Naive thymus-derived CD4-positive, alpha-beta T cell (primary cell): ENCODE data around the gene RWDD2A. TPM values are rescaled to one million over a fixed set of nuclear protein-coding genes. Genes with fewer than 3 reads are reported as not detected.
A peak's percentile ranks its signal among the peaks of the same experiment; 100 is the strongest.

ENCODE experiments used
- ATAC-seq: fragments of 150-1000 bp; cut with Tn5 transposase; 2 replicates; pipeline ENCODE4 v1.10.0; 2021; ENCODE audit warnings: mild to moderate bottlenecking, moderate library complexity
- CTCF ChIA-PET: fragments of 350-600 bp; sonication (Branson Sonifier 250); formaldehyde crosslinking; loops from one replicate; lab custom pipeline; 2021; ENCODE audit warnings: antibody characterized with exemption; lab: Charles Lee
- POLR2A ChIA-PET: fragments of 350-600 bp; sonication (Branson Sonifier 250); formaldehyde crosslinking; loops from one replicate; lab custom pipeline; 2021; ENCODE audit warnings: antibody characterized with exemption, inconsistent platforms; lab: Charles Lee
- DNase-seq, 9 donors: peaks; one replicate each; pipeline versions ENCODE4 v3.0.0 to v3.0.0-alpha.2; 2020 to 2022; ENCODE audit warnings: mixed read lengths in 1 of 9
- H3K27ac ChIP-seq: one replicate; pipeline ENCODE4 v1.7.0; 2013; ENCODE audit warnings: mild to moderate bottlenecking, low read depth, low read length, moderate library complexity
- H3K27me3 ChIP-seq, 2 donors: one replicate each; pipeline ENCODE4 v1.7.0; 2013; ENCODE audit warnings: low read length in 2 of 2, mild to moderate bottlenecking in 2 of 2, moderate library complexity in 2 of 2; ENCODE audit not compliant: control insufficient read depth in 2 of 2, insufficient read depth in 2 of 2
- H3K36me3 ChIP-seq, 3 experiments: 1 replicate in 2 of 3; 2 replicates in 1 of 3; pipeline ENCODE4 v1.7.0; 2013; ENCODE audit warnings: low read length in 3 of 3, mild to moderate bottlenecking in 3 of 3, moderate library complexity in 1 of 3; ENCODE audit not compliant: insufficient read depth in 3 of 3, control insufficient read depth in 2 of 3
- H3K4me1 ChIP-seq, 2 donors: one replicate each; pipeline ENCODE4 v1.7.0; 2013; ENCODE audit warnings: low read length in 2 of 2, mild to moderate bottlenecking in 2 of 2, moderate library complexity in 1 of 2; ENCODE audit not compliant: control insufficient read depth in 2 of 2, insufficient read depth in 2 of 2
- H3K4me3 ChIP-seq: 2 replicates; pipeline ENCODE4 v1.7.0; 2013; ENCODE audit warnings: mild to moderate bottlenecking, low read length
- H3K9me3 ChIP-seq, 3 experiments: 1 replicate in 2 of 3; 2 replicates in 1 of 3; pipeline ENCODE4 v1.7.0; 2013; ENCODE audit warnings: low read length in 3 of 3; ENCODE audit not compliant: control insufficient read depth in 2 of 3
- H3K27ac Mint-ChIP-seq, 9 donors: one replicate each; pipeline ENCODE4 v1.8.0; 2020 to 2022; ENCODE audit warnings: mixed read lengths in 9 of 9, mild to moderate bottlenecking in 8 of 9, moderate library complexity in 5 of 9, inconsistent platforms in 2 of 9
- H3K27me3 Mint-ChIP-seq, 5 donors: one replicate each; pipeline ENCODE4 v1.8.0; 2021 to 2022; ENCODE audit warnings: mixed read lengths in 5 of 5, mild to moderate bottlenecking in 1 of 5
- H3K36me3 Mint-ChIP-seq, 5 donors: one replicate each; pipeline ENCODE4 v1.8.0; 2020 to 2022; ENCODE audit warnings: mixed read lengths in 5 of 5, mild to moderate bottlenecking in 3 of 5, inconsistent platforms in 1 of 5
- H3K4me1 Mint-ChIP-seq, 7 donors: one replicate each; pipeline ENCODE4 v1.8.0; 2020 to 2022; ENCODE audit warnings: mixed read lengths in 7 of 7, mild to moderate bottlenecking in 3 of 7, inconsistent platforms in 1 of 7
- H3K4me3 Mint-ChIP-seq, 10 donors: one replicate each; pipeline ENCODE4 v1.8.0; 2020 to 2022; ENCODE audit warnings: mild to moderate bottlenecking in 10 of 10, mixed read lengths in 10 of 10, moderate library complexity in 6 of 10, inconsistent platforms in 2 of 10
- H3K9me3 Mint-ChIP-seq, 11 donors: one replicate each; pipeline ENCODE4 v1.8.0; 2020 to 2022; ENCODE audit warnings: mixed read lengths in 11 of 11, mild to moderate bottlenecking in 4 of 11, inconsistent platforms in 1 of 11, moderate library complexity in 1 of 11
- intact Hi-C, 2 donors: fragments of 100-400 bp; cut with micrococcal nuclease; formaldehyde crosslinking; loops; one replicate each; pipeline ENCODE4 v1.15.1; 2023
- polyA plus RNA-seq, 2 donors: library from polyadenylated mRNA; unstranded; fragments of 300-500 nt; fragmentation: Illumina TruSeq; gene quantifications; one replicate each; pipeline ENCODE4 v1.2.3, GENCODE V29; 2021
- total RNA-seq, 6 experiments: library from RNA in 5 of 6; stranded (reverse) in 5 of 6; gene quantifications; 1 replicate in 5 of 6; 2 replicates in 1 of 6; pipeline ENCODE4 v1.2.3 and lab custom pipeline; 2021 to 2026

Gene RWDD2A
- total RNA-seq, result 1 to 10 TPM; 1.8 to 6.4 (median 2.7) TPM
- 1 to 10 TPM; 3.2 to 4.1 TPM for polyA plus RNA-seq
- 7.0 reads per million, percentile 29 among the genes with 10 or more reads in this experiment for total RNA-seq (lab: John Stamatoyannopoulos, UW)

DNA sequence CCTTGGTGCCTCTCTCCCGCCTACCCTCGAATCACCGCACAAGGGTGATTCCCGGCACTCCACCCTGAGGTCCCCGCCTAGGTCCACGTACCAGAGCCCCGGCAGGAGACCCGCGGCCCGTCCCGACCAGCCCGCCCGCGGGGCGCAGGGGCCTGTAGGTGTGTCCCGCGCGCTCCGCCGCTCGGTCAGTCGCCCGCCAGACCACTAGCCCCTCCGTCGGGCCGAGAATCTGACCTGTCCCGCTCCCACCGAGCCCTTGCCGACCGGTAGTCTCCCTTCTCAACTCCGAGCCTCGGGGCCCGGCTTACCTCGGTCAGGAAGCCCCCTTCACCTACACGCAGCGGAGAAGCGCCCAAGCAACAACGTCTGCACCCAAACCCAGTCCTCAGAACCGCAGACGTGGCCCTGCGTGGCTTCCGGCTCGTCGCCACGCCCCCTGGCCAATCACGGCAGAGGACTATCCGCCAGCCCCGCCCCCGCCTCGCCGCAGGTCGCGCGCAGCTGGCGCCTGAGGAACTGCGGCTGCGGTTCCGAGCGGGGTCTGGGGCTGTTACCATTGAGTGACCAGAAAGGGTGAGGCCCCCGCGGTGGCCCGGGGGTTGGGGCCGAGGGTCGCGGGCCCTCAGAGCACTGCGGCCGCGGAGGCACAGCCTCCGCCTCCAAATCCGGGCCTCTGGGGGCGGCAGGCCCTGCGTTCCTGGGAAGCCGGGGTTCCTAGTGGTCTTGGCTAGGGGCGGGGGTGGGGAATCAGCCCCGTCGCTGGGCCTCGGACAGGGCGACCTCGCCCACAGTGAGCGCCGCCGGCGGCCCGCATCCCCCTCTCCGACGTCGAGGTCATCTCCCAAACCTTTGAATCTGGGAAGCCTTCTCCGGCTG is at the start of gene RWDD2A, which contains the start of gene PGM3:
Gene RWDD2A (plus strand): TSS at position 487 of the 876 bp plus-strand sequence. CDS start 1,095 bp downstream, outside the sequence.
Gene PGM3 (minus strand): TSS at position 395 of the 876 bp plus-strand sequence. CDS start 2,253 bp downstream, outside the sequence.
- Histone ChIP-seq H3K27me3 (no peaks in the 10 kb centered on the region), H3K4me1 (peaks cover 5 to 12% of the 10 kb centered on the region in 2 donors), H3K4me3 (peak within 1 kb of the TSS; percentile 93), H3K36me3 (peaks cover 0 to 13% (median 0%) of the 10 kb centered on the region in 3 experiments), H3K9me3 (no peaks in the 10 kb centered on the region), H3K27ac (peak within 1 kb of the TSS; percentile 91)
- no peaks in the 10 kb centered on the region for H3K9me3 Mint-ChIP-seq
- DNase-seq (peak; percentile 84 to 90 (median 88)), ATAC-seq (peak; percentile 99)
- POLR2A ChIA-PET, result interaction anchor here (2.1 kb wide), 1 partner anchor 126 kb away, joined by 12 read pairs; the partner anchor contains the start of gene DOP1A
- intact Hi-C loops, result loop anchor here (1.0 to 10.0 kb wide), 11 partner anchors 18 to 1441 kb away; partner anchors contain the start of genes CEP162 (in 2 of the 2), CYB5R4 (in 2 of the 2), DOP1A (in 2 of the 2) and TENT5A (in 2 of the 2)
- peak within 1 kb of the TSS; percentile 89 to 99 (median 97) for H3K27ac Mint-ChIP-seq
- peak within 1 kb of the TSS; percentile 92 to 99 (median 98) for H3K4me3 Mint-ChIP-seq
- peaks cover 0 to 6% (median 0%) of the 10 kb centered on the region in 5 donors for H3K27me3 Mint-ChIP-seq
- CTCF ChIA-PET, result interaction anchor here (3.0 kb wide), 1 partner anchor 127 kb away, joined by 9 read pairs; the partner anchor contains the start of gene UBE3D
- peaks cover 0 to 20% (median 4%) of the 10 kb centered on the region in 5 donors for H3K36me3 Mint-ChIP-seq
- H3K4me1 Mint-ChIP-seq, result peaks cover 24 to 68% (median 63%) of the 10 kb centered on the region in 7 donors

DNA sequence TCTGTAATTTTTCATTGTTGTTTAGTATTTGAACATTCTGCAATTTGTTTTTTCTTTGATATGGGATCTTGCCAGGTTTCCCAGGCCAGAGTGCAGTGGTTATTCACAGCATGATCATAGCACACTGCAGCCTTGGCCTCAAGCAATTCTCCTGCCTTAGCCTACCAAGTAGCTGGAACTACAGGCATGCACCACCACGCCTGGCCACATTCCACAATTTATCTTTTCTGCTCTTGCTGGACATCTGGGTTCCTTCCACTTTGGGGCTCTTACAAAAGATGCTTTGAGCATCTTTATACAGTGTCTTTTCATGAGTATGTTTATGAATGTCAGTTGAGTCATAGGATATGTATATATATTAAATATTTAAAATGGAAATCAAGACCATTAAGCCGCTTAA is 42.0 kb upstream of the RWDD2A start:
- Histone ChIP-seq H3K36me3 (peaks cover 6 to 48% (median 7%) of the 10 kb centered on the region in 3 experiments), H3K4me3 (no peak overlapping the region), H3K9me3 (no peaks in the 10 kb centered on the region), H3K27me3 (no peaks in the 10 kb centered on the region), H3K27ac (no peak overlapping the region), H3K4me1 (no peaks in the 10 kb centered on the region)
- peaks cover 0 to 8% (median 0%) of the 10 kb centered on the region in 7 donors for H3K4me1 Mint-ChIP-seq
- peaks cover 5 to 49% (median 7%) of the 10 kb centered on the region in 5 donors for H3K36me3 Mint-ChIP-seq
- ATAC-seq, result no peak
- no peaks in the 10 kb centered on the region for H3K27me3 Mint-ChIP-seq
- H3K4me3 Mint-ChIP-seq, result no peak overlapping the region
- H3K9me3 Mint-ChIP-seq, result no peaks in the 10 kb centered on the region
- no peak for DNase-seq
- H3K27ac Mint-ChIP-seq, result peak overlapping the region in 2 of 9 donors; percentile 8 to 14
- ChIA-PET CTCF (no interaction called here), POLR2A (interaction anchor here (0.6 kb wide), 1 partner anchor 14 kb away, joined by 3 read pairs; no protein-coding TSS in a partner anchor)
- intact Hi-C loops, result no loop called here

DNA sequence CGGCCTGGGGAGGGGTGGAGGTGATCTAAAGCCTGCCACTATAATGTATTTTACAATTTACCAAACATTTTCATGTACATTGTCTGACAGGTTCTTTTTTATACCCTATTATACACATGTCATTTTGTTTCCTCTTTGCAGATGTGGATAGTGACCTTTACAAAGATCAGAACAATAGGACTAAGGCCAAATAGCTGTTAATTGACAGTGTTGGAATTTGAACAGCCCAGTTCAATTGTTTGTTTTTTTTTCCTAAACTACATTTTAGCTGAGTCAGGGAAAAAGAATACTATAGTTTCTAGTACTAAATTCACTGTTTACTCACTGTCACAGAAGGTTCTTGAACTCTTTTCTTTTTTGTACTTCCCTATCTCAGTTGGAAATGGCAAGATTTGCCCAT is 40.2 kb upstream of the RWDD2A start:
- intact Hi-C loops, result no loop called here
- Mint-ChIP-seq H3K4me3 (no peak overlapping the region), H3K36me3 (peaks cover 7 to 56% (median 7%) of the 10 kb centered on the region in 5 donors), H3K9me3 (no peaks in the 10 kb centered on the region), H3K27ac (no peak overlapping the region), H3K27me3 (no peaks in the 10 kb centered on the region), H3K4me1 (peaks cover 0 to 8% (median 0%) of the 10 kb centered on the region in 7 donors)
- H3K36me3 ChIP-seq, result peaks cover 6 to 56% (median 7%) of the 10 kb centered on the region in 3 experiments
- DNase-seq (no peak), ATAC-seq (no peak)
- CTCF ChIA-PET, result interaction anchor here (0.9 kb wide), 1 partner anchor 86 kb away, joined by 3 read pairs; no protein-coding TSS in a partner anchor
- POLR2A ChIA-PET, result no interaction called here
- H3K27me3 ChIP-seq, result no peaks in the 10 kb centered on the region
- no peak overlapping the region for H3K4me3 ChIP-seq
- no peaks in the 10 kb centered on the region for H3K9me3 ChIP-seq
- no peak overlapping the region for H3K27ac ChIP-seq
- H3K4me1 ChIP-seq, result no peaks in the 10 kb centered on the region

DNA sequence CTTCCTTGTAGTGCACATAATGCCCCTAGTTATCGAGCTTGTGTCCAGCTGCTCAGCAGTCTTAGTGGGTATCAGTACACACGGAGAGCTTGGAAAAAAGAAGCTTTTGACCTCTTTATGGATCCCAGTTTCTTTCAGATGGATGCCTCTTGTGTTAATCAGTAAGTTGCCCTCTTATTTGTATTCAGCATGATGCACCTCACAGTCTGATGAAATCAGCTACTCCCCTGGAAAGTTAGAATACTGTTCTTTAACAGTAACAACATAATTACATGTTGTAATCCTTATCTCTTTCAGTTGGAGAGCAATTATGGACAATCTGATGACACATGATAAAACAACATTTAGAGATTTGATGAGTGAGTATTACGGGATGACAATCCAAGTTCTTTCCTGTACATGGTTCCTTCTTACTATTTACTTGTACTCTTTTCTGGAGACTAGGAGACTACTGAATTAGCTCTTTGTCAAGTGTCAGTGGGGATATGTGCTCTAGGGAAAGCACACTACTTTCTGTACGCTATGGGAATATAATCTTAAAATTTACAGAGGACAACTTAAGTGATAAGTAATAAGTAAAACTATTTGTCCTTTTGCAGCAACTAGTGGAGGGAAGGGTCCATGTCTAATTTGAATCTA is 39.2 kb upstream of the RWDD2A start:
- no peak for DNase-seq
- Histone ChIP-seq H3K4me3 (no peak overlapping the region), H3K27ac (no peak overlapping the region), H3K36me3 (peaks cover 6 to 56% (median 7%) of the 10 kb centered on the region in 3 experiments), H3K27me3 (no peaks in the 10 kb centered on the region), H3K9me3 (no peaks in the 10 kb centered on the region), H3K4me1 (no peaks in the 10 kb centered on the region)
- H3K27ac Mint-ChIP-seq, result peak overlapping the region in 1 of 9 donors; percentile 9
- no peak overlapping the region for H3K4me3 Mint-ChIP-seq
- no peaks in the 10 kb centered on the region for H3K9me3 Mint-ChIP-seq
- H3K36me3 Mint-ChIP-seq, result peaks cover 6 to 52% (median 7%) of the 10 kb centered on the region in 5 donors
- ChIA-PET POLR2A (interaction anchor here (0.6 kb wide), 1 partner anchor 13 kb away, joined by 4 read pairs; no protein-coding TSS in a partner anchor), CTCF (no interaction called here)
- intact Hi-C loops, result no loop called here
- ATAC-seq, result no peak
- H3K27me3 Mint-ChIP-seq, result no peaks in the 10 kb centered on the region
- peaks cover 0 to 8% (median 0%) of the 10 kb centered on the region in 7 donors for H3K4me1 Mint-ChIP-seq

DNA sequence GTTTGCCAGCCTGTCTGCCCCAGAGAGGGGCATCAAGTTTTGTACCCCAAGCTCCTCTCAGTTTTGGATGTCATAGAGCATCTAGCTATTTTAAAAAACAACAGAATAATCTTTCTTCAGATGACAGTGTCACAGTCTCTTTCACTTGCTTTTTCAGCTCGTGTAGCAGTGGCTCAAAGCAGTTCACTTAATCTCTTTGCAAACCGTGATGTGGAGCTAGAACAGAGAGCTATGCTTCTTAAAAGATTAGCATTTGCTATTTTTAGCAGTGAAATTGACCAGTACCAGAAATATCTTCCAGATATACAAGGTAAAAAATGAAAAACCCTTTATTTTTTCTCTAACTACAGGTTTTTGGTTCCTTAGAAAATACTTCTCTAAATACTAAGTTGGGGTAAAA is 37.4 kb upstream of the RWDD2A start:
- Mint-ChIP-seq H3K27me3 (no peaks in the 10 kb centered on the region), H3K4me1 (no peaks in the 10 kb centered on the region), H3K9me3 (no peaks in the 10 kb centered on the region), H3K27ac (no peak overlapping the region), H3K4me3 (no peak overlapping the region), H3K36me3 (peaks cover 5 to 49% (median 12%) of the 10 kb centered on the region in 5 donors)
- CTCF ChIA-PET, result no interaction called here
- Histone ChIP-seq H3K36me3 (peaks cover 6 to 58% (median 7%) of the 10 kb centered on the region in 3 experiments), H3K4me3 (no peak overlapping the region), H3K27ac (no peak overlapping the region), H3K4me1 (no peaks in the 10 kb centered on the region), H3K27me3 (no peaks in the 10 kb centered on the region), H3K9me3 (no peaks in the 10 kb centered on the region)
- ATAC-seq (no peak), DNase-seq (no peak)
- intact Hi-C loops, result no loop called here
- POLR2A ChIA-PET, result no interaction called here

DNA sequence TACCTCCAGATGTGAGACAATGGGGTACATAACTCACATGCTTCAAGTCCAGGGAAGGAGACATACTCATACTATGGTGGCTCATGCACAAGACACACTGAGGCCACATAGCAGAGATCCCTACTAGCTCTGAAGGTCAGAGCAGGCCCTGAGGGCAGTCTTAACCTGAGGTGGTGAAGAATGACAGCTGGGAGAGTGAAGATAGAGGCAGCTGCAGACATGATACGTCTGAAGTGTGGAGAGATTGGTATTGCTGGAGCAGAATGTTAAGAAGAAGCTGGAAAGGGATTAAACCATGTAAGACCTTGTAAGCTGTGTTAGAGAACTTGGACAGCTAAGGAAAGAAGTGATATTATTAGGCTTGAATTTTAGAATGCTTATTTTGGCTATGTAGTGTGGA is 33.0 kb upstream of the RWDD2A start:
- Histone ChIP-seq H3K36me3 (peaks cover 0 to 52% (median 6%) of the 10 kb centered on the region in 3 experiments), H3K27ac (no peak overlapping the region), H3K27me3 (no peaks in the 10 kb centered on the region), H3K4me1 (no peaks in the 10 kb centered on the region), H3K9me3 (no peaks in the 10 kb centered on the region), H3K4me3 (no peak overlapping the region)
- intact Hi-C loops, result no loop called here
- no peak for DNase-seq
- peaks cover 0 to 2% (median 0%) of the 10 kb centered on the region in 7 donors for H3K4me1 Mint-ChIP-seq
- H3K27me3 Mint-ChIP-seq, result no peaks in the 10 kb centered on the region
- ATAC-seq, result no peak
- CTCF ChIA-PET, result no interaction called here
- peak overlapping the region in 2 of 9 donors; percentile 23 to 72 for H3K27ac Mint-ChIP-seq
- H3K36me3 Mint-ChIP-seq, result peaks cover 7 to 51% (median 23%) of the 10 kb centered on the region in 5 donors
- POLR2A ChIA-PET, result interaction anchor here (0.6 to 1.1 kb wide), 2 partner anchors 14 to 48 kb away, joined by 3 read pairs; no protein-coding TSS in a partner anchor
- H3K4me3 Mint-ChIP-seq, result no peak overlapping the region
- no peaks in the 10 kb centered on the region for H3K9me3 Mint-ChIP-seq
